Measurements from ENCODE around the gene SLC47A1. TPM values are rescaled to one million over a fixed set of nuclear protein-coding genes. Genes with fewer than 3 reads are reported as not detected.
"Not testable (repeated sequence)": the region's sequence is repeated elsewhere in the genome, so short reads cannot be mapped to it uniquely, and the experiment has no call there.

SLC47A1 gene
- total and polyA plus RNA-seq, 7 experiments from 2014 or later = 0.09 to 2.7 (median 0.21) TPM; not detected in 4

- DNase-seq (no peak), ATAC-seq (no peak)
- Histone ChIP-seq H3K4me1 (ENCODE audit: control insufficient read depth in 2 of 2, insufficient read depth in 2 of 2, low read length in 2 of 2) (peaks cover 0 to 4% of the 10 kb centered on the region in 2 donors), H3K4me3 (ENCODE audit: low read length) (no peak overlapping the region), H3K9me3 (ENCODE audit: control insufficient read depth in 2 of 3, low read length in 3 of 3) (no peaks in the 10 kb centered on the region), H3K36me3 (ENCODE audit: control insufficient read depth in 2 of 3, insufficient read depth in 3 of 3, low read length in 3 of 3) (no peaks in the 10 kb centered on the region), H3K27me3 (ENCODE audit: control insufficient read depth in 2 of 2, insufficient read depth in 2 of 2, low read length in 2 of 2) (no peaks in the 10 kb centered on the region), H3K27ac (ENCODE audit: low read depth, low read length) (no peak overlapping the region)
- intact Hi-C loops (cut with micrococcal nuclease) = no loop called here
- H3K9me3 Mint-ChIP-seq = peaks cover 0 to 1% (median 0%) of the 10 kb centered on the region in 11 donors
- CTCF ChIA-PET = interaction anchor here (0.5 to 5.0 kb wide), 3 partner anchors 245 to 317 kb away, joined by 3 to 32 read pairs (median 5); no protein-coding TSS in a partner anchor
- H3K27ac Mint-ChIP-seq = no peak overlapping the region
- H3K4me3 Mint-ChIP-seq = no peak overlapping the region
- POLR2A ChIA-PET = no interaction called here
- H3K4me1 Mint-ChIP-seq = peaks cover 0 to 21% (median 14%) of the 10 kb centered on the region in 7 donors
- H3K27me3 Mint-ChIP-seq = peaks cover 0 to 35% (median 0%) of the 10 kb centered on the region in 5 donors
- no peaks in the 10 kb centered on the region for H3K36me3 Mint-ChIP-seq
Measured at GRCh38 chr17:19517699-19518098, 16.0 kb upstream of the SLC47A1 start.

GRCh38 chr17:19519388-19520291, 14.0 kb upstream of the SLC47A1 start:
- H3K9me3 Mint-ChIP-seq; intact Hi-C loops (cut with micrococcal nuclease); H3K27me3 ChIP-seq (ENCODE audit: control insufficient read depth in 2 of 2, insufficient read depth in 2 of 2, low read length in 2 of 2); ATAC-seq; H3K36me3 ChIP-seq (ENCODE audit: control insufficient read depth in 2 of 3, insufficient read depth in 3 of 3, low read length in 3 of 3); H3K4me1 ChIP-seq (ENCODE audit: control insufficient read depth in 2 of 2, insufficient read depth in 2 of 2, low read length in 2 of 2); H3K4me3 ChIP-seq (ENCODE audit: low read length); H3K9me3 ChIP-seq (ENCODE audit: control insufficient read depth in 2 of 3, low read length in 3 of 3); H3K36me3 Mint-ChIP-seq; H3K27ac ChIP-seq (ENCODE audit: low read depth, low read length); DNase-seq: not testable (repeated sequence)
- Mint-ChIP-seq H3K4me1 (peaks cover 0 to 19% (median 11%) of the 10 kb centered on the region in 7 donors), H3K27ac (peak overlapping the region in 1 of 9 donors; percentile 9), H3K27me3 (peaks cover 0 to 36% (median 0%) of the 10 kb centered on the region in 5 donors), H3K4me3 (peak overlapping the region in 2 of 10 donors; percentile 2 to 7)
- ChIA-PET POLR2A (interaction anchor here (1.0 kb wide), 1 partner anchor 250 kb away, joined by 3 read pairs; no protein-coding TSS in a partner anchor), CTCF (interaction anchor here (0.7 to 5.0 kb wide), 2 partner anchors 155 to 246 kb away, joined by 3 to 32 read pairs; no protein-coding TSS in a partner anchor)

GRCh38 chr17:19520641-19521040, 13.0 kb upstream of the SLC47A1 start:
- H3K36me3 ChIP-seq (ENCODE audit: control insufficient read depth in 2 of 3, insufficient read depth in 3 of 3, low read length in 3 of 3) = no peaks in the 10 kb centered on the region
- H3K4me1 ChIP-seq (ENCODE audit: control insufficient read depth in 2 of 2, insufficient read depth in 2 of 2, low read length in 2 of 2) = no peaks in the 10 kb centered on the region
- peak overlapping the region in 1 of 10 donors; percentile 8 for H3K4me3 Mint-ChIP-seq
- H3K4me1 Mint-ChIP-seq = peaks cover 0 to 19% (median 11%) of the 10 kb centered on the region in 7 donors
- intact Hi-C loops (cut with micrococcal nuclease) = no loop called here
- H3K27me3 ChIP-seq (ENCODE audit: control insufficient read depth in 2 of 2, insufficient read depth in 2 of 2, low read length in 2 of 2) = no peaks in the 10 kb centered on the region
- ATAC-seq = no peak
- H3K36me3 Mint-ChIP-seq = no peaks in the 10 kb centered on the region
- H3K9me3 ChIP-seq (ENCODE audit: control insufficient read depth in 2 of 3, low read length in 3 of 3) = no peaks in the 10 kb centered on the region
- H3K27me3 Mint-ChIP-seq = peaks cover 0 to 36% (median 0%) of the 10 kb centered on the region in 5 donors
- peak overlapping the region in 1 of 9 donors; percentile 53 for H3K27ac Mint-ChIP-seq
- ChIA-PET POLR2A (no interaction called here), CTCF (no interaction called here)
- no peak for DNase-seq
- no peak overlapping the region for H3K27ac ChIP-seq (ENCODE audit: low read depth, low read length)
- H3K4me3 ChIP-seq (ENCODE audit: low read length) = no peak overlapping the region
- peaks cover 0 to 1% (median 0%) of the 10 kb centered on the region in 11 donors for H3K9me3 Mint-ChIP-seq

- intact Hi-C loops (cut with micrococcal nuclease) = no loop called here
Measured at GRCh38 chr17:19523690-19524089, 10.0 kb upstream of the SLC47A1 start.

GRCh38 chr17:19526950-19527349, 6.7 kb upstream of the SLC47A1 start:
- Mint-ChIP-seq H3K27me3 (peaks cover 15 to 25% (median 24%) of the 10 kb centered on the region in 5 donors), H3K27ac (peak overlapping the region in 1 of 9 donors; percentile 3)
- H3K27ac ChIP-seq (ENCODE audit: low read depth, low read length); H3K4me3 ChIP-seq (ENCODE audit: low read length); H3K4me3 Mint-ChIP-seq; H3K36me3 Mint-ChIP-seq; CTCF ChIA-PET; H3K9me3 ChIP-seq (ENCODE audit: control insufficient read depth in 2 of 3, low read length in 3 of 3); intact Hi-C loops (cut with micrococcal nuclease); ATAC-seq; H3K4me1 Mint-ChIP-seq; POLR2A ChIA-PET; H3K4me1 ChIP-seq (ENCODE audit: control insufficient read depth in 2 of 2, insufficient read depth in 2 of 2, low read length in 2 of 2); H3K36me3 ChIP-seq (ENCODE audit: control insufficient read depth in 2 of 3, insufficient read depth in 3 of 3, low read length in 3 of 3); DNase-seq; H3K9me3 Mint-ChIP-seq; H3K27me3 ChIP-seq (ENCODE audit: control insufficient read depth in 2 of 2, insufficient read depth in 2 of 2, low read length in 2 of 2): not testable (repeated sequence)

More at GRCh38 chr17:19523690-19524089, 10.0 kb upstream of the SLC47A1 start:
- Mint-ChIP-seq H3K4me1 (peaks cover 0 to 19% (median 11%) of the 10 kb centered on the region in 7 donors), H3K4me3 (no peak overlapping the region), H3K27ac (no peak overlapping the region), H3K27me3 (peaks cover 4 to 28% (median 8%) of the 10 kb centered on the region in 5 donors), H3K9me3 (peaks cover 0 to 1% (median 0%) of the 10 kb centered on the region in 11 donors), H3K36me3 (no peaks in the 10 kb centered on the region)
- POLR2A ChIA-PET = no interaction called here
- Histone ChIP-seq H3K4me1 (ENCODE audit: control insufficient read depth in 2 of 2, insufficient read depth in 2 of 2, low read length in 2 of 2) (no peaks in the 10 kb centered on the region), H3K4me3 (ENCODE audit: low read length) (no peak overlapping the region), H3K27me3 (ENCODE audit: control insufficient read depth in 2 of 2, insufficient read depth in 2 of 2, low read length in 2 of 2) (no peaks in the 10 kb centered on the region), H3K36me3 (ENCODE audit: control insufficient read depth in 2 of 3, insufficient read depth in 3 of 3, low read length in 3 of 3) (no peaks in the 10 kb centered on the region), H3K9me3 (ENCODE audit: control insufficient read depth in 2 of 3, low read length in 3 of 3) (no peaks in the 10 kb centered on the region), H3K27ac (ENCODE audit: low read depth, low read length) (no peak overlapping the region)
- no peak for ATAC-seq
- DNase-seq = no peak
- CTCF ChIA-PET = no interaction called here

GRCh38 chr17:19531780-19532501, 1.7 kb upstream of the SLC47A1 start:
- intact Hi-C loops (cut with micrococcal nuclease) = no loop called here
- ChIA-PET CTCF (no interaction called here), POLR2A (no interaction called here)
- no peak for DNase-seq
- Mint-ChIP-seq H3K27me3 (peaks cover 43 to 58% (median 47%) of the 10 kb centered on the region in 5 donors), H3K4me3 (peak overlapping the region in 8 of 10 donors; percentile 12 to 84 (median 34)), H3K4me1 (peaks cover 5 to 18% (median 13%) of the 10 kb centered on the region in 7 donors), H3K9me3 (no peaks in the 10 kb centered on the region), H3K27ac (peak overlapping the region in 3 of 9 donors; percentile 8 to 66 (median 41)), H3K36me3 (peaks cover 0 to 2% (median 0%) of the 10 kb centered on the region in 5 donors)
- H3K36me3 ChIP-seq (ENCODE audit: control insufficient read depth in 2 of 3, insufficient read depth in 3 of 3, low read length in 3 of 3) = no peaks in the 10 kb centered on the region
- H3K27me3 ChIP-seq (ENCODE audit: control insufficient read depth in 2 of 2, insufficient read depth in 2 of 2, low read length in 2 of 2) = peaks cover 0 to 8% of the 10 kb centered on the region in 2 donors
- H3K4me3 ChIP-seq (ENCODE audit: low read length) = no peak overlapping the region
- H3K4me1 ChIP-seq (ENCODE audit: control insufficient read depth in 2 of 2, insufficient read depth in 2 of 2, low read length in 2 of 2) = peaks cover 2 to 8% of the 10 kb centered on the region in 2 donors
- H3K9me3 ChIP-seq (ENCODE audit: control insufficient read depth in 2 of 3, low read length in 3 of 3) = no peaks in the 10 kb centered on the region
- no peak for ATAC-seq
- H3K27ac ChIP-seq (ENCODE audit: low read depth, low read length) = no peak overlapping the region
